HCEC 1CT (cell line): ENCODE data around the gene UBE2C.

Source experiments
- DNase-seq: peaks from one replicate; pipeline ENCODE4 v3.0.0-alpha.2; 2017

Gene UBE2C

DNA sequence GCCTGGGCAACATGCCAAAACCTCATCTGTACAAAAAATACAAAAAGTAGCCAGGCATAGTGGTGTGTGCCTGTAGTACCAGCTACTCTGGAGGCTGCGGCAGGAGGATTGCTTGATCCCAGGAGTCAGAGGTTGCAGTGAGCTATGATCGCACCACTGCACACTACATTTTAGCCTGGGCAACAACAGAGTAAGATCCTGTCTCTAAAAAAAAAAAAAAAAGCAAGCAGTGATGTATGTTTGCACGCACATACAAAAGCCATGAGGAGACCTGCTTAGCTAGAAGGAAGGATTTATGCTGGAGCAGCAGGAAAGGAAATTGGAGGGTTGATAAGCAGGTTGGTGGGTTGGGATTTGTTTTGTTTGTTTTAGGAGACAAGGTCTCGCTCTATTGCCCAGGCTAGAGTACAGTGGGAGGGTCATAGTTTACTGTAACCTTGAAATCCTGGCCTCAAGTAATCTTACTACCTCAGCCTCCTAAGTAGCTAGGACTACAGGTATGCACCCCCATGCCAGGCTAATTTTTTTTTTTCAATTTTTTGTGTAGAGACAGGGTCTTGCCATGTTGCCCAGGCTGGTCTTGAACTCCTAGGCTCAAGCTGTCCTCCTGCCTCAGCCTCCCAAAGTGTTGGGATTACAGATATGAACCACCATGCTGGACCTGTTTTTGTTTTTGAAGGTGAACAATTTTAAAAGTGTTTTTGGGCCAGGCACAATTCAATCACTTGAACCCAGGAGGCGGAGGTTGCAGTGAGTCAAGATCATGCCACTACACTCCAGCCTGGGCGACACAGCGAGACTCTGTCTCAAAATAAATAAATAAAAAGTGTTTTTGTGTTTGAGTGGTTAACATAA lies 49.0 kb downstream of the UBE2C start:
- no peak for DNase-seq

DNA sequence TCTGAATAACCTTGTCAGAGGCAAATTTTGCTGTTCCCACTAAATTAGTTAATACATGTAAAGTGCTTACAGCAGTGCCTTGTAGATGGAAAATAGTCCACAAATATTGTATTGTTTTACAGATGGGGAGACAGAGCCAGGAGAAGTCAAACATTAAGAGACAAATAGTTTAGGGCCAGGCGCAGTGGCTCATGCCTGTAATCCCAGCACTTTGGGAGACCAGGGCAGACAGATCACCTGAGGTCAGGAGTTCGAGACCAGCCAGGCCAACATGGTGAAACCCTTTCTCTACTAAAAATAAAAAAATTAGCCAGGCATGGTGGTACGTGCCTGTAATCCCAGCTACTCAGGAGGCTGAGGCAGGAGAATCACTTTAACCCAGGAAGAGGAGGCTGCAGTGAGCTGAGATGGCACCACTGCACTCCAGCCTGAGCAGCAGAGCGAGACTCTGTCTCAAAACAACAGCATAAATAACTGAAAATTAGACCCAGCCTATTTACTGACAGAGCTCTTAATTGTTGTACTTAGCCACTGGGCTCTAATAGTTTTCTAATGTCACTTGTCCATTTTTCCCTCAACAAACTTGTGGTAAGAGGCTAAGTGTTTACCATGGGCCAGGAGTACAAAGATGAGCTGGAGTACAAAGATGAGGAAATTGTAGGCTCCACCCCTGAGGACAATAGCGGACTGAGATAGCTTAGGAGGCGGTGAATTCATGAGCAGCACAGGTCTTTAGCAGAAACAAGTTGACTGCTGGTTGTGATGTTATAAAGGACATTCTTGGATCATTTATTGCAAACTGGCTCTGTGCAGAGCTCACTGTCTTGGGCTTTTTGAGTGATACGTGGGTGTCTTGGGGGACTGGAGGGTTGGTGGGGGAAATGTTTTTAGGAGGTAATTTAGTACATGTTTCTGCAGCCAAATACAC lies 51.4 kb downstream of the UBE2C start:
- DNase-seq, result no peak

DNA sequence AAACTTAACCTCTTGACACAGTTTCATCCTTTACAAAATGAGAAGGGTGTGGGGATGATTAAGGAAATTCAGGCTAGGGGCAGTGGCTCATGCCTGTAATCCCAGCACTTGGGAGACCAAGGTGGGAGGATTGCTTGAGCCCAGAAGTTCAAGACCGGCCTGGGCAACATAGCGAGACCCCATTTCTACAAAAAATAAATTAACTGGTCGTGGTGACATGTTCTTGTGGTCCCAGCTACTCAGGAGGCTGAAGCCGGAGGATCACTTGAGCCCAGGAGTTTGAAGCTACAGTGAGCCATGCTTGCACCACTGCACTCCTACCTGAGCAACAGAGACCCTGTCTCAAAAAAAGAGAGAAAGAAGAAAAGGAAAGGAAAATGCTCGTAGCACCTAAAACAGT lies 54.0 kb downstream of the UBE2C start:
- DNase-seq, result no peak
